Stimulated activated CD4-positive, alpha-beta T cell treated with anti-CD3 and anti-CD28 coated beads, Interleukin-2, amount 100 ng/mL, for 48 hours (primary cell): ENCODE measurements around the gene CD101.
"Not testable (repeated sequence)": the region's sequence is repeated elsewhere in the genome, so short reads cannot be mapped to it uniquely, and the experiment has no call there.

Experiments used
- DNase-seq, 2 donors: peaks; one replicate each; pipeline ENCODE4 v3.0.0-alpha.2; 2020

CD101 gene, protein sequence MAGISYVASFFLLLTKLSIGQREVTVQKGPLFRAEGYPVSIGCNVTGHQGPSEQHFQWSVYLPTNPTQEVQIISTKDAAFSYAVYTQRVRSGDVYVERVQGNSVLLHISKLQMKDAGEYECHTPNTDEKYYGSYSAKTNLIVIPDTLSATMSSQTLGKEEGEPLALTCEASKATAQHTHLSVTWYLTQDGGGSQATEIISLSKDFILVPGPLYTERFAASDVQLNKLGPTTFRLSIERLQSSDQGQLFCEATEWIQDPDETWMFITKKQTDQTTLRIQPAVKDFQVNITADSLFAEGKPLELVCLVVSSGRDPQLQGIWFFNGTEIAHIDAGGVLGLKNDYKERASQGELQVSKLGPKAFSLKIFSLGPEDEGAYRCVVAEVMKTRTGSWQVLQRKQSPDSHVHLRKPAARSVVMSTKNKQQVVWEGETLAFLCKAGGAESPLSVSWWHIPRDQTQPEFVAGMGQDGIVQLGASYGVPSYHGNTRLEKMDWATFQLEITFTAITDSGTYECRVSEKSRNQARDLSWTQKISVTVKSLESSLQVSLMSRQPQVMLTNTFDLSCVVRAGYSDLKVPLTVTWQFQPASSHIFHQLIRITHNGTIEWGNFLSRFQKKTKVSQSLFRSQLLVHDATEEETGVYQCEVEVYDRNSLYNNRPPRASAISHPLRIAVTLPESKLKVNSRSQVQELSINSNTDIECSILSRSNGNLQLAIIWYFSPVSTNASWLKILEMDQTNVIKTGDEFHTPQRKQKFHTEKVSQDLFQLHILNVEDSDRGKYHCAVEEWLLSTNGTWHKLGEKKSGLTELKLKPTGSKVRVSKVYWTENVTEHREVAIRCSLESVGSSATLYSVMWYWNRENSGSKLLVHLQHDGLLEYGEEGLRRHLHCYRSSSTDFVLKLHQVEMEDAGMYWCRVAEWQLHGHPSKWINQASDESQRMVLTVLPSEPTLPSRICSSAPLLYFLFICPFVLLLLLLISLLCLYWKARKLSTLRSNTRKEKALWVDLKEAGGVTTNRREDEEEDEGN

DNA sequence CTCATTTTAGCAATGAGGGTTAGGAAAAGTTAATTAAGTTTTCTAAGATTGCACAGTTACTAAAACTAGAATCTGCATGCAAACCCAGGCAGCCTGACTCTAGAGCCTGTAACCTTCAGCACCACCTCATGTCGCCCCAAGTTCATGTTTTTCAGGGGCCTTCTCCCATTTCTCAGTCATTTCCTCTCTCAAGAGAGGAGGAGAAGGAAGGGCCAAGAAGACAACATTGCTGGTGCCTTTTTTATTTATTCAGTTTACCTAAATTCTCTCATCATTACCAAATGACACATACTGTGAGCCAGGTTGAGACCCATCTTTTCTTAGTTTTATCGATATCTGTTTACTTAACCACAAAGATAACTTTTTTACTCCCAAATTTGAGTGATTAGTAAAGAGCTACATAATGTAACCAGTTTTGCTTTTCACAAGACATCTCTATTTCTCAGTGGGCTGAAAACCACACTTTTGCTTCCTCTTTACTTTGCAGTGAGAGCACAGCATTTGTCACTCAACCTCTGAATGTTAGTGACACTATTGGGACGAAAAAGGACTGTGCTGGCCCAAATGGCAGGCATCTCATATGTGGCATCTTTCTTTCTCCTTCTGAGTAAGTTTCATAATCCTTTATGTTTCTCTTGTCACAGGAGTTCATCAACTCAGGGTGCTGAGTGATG lies at the start of gene CD101:
Gene CD101, plus strand, starts transcription at position 507 of the 674 bp plus-strand sequence. Its CDS starts 58 bp downstream, at position 565.
- DNase-seq = peak; percentile 22 to 40

DNA sequence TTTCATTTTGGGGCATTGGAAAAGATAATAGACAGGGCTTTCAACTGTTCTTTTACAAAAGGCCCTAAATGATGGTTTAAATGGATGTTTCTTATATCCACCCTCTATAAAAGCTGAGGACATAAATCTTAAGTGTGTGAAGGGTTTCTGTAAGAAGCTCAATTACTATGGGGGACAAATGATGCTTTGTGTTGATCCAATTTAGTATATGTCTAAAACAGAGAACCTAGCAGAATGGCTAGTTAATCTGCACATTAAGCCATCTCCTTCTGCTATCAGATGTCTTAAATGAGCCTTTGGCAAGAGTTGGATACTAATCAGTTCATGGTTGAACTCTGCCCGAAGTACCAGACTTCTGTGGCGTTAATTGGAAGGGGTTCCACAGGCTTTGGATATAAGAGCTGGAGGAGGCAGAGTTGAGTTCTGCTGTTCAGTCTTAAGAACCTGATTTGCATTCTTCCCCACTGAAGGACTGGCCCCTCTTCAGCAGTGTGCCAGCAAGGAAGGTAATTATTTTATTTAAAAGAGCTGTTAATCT lies 48.8 kb upstream of the CD101 start:
- no peak for DNase-seq

DNA sequence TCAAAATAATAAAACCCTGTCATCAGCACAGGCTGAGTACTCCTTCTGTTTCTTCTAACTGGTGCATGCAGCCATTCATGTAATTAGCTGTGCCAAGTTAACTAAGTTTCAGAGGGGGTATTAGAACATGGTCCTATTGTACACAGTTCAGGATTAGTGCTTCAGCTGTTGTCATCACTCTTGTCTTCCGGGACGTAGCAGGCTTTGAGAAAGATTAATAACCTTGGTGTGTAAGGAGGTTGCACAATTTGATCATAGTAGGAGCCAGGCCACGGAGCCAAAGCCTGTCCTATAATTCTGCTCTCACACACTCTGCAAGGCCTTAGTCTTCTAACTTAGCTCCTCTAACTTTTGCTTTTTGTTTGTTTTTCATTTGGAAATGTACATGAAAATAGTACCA lies 47.1 kb upstream of the CD101 start:
- no peak for DNase-seq

DNA sequence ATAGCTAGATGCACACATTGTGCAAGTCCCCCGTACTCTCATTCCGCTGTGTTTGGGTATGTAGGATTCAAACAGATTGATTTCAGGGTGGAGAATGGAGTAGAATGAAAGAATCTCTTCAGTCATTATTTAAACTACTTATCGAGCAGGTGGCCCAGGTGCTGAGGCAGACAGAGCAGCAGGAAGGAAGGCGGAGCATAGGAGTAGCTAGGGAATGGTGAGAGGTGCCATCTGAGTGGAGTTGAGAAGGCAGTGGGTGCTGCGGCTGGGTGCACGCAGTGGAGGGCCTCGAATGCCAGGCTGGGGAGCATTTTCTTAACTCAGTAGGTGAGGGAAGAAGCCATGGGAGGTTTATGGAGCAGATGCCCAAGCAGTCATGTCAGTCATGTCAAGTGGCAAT lies 45.2 kb upstream of the CD101 start:
- DNase-seq = no peak

DNA sequence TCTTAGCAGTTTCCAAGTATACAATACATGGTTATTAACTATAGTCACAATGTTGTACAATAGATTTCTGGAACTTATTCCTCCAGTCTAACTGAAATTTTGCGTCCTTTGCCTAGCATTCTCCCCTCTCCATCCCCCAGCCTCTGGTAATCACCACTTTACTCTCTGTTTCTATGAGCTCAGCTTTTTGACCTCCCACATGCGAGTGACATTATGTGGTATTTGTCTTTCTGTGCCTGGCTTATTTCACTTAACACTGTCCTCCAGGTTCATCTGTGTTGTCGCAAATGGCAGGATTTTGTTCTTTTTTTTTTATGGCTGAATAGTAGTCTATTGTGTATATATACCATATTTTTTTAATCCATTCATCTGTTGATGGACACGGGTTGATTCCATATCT lies 43.9 kb upstream of the CD101 start:
- DNase-seq = no peak

DNA sequence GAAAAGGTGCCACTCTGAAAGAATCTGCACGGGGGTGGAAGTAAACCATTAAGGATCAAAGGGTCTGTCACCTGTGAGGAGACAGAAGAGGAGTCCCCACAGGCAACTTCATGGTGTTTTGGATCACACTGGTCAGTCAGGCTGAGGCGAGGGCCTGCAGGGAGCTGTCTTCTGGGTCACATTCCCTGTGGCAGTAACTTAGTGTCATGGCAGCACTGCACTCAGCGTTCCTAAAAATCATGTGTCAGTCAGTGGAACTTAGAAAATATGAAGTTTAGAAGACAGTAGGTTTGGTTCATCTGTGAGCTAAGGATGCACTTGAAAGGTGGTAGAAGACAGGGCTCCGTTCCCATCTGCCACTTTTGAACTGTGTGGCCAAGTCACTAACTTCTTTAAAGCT lies 43.5 kb upstream of the CD101 start:
- DNase-seq = no peak

DNA sequence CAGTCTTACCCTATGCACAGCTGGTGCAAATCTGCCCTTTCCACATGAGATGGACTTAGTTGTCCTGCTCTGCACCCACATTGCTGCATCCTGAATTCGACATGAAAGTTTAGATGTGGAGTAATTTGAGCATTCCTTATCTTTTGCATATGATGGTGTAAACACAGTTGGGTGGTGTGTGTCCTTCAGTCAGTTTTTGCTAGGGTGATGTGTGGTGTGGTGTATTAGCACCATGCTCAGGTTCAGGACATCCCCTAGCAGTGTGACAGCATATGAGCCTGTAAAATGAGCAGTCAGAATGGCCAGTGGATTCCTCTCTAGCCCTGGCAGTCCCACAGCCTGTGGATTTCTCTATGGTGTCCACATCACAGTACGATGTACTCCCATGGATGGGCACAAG lies 42.6 kb upstream of the CD101 start:
- DNase-seq = no peak

DNA sequence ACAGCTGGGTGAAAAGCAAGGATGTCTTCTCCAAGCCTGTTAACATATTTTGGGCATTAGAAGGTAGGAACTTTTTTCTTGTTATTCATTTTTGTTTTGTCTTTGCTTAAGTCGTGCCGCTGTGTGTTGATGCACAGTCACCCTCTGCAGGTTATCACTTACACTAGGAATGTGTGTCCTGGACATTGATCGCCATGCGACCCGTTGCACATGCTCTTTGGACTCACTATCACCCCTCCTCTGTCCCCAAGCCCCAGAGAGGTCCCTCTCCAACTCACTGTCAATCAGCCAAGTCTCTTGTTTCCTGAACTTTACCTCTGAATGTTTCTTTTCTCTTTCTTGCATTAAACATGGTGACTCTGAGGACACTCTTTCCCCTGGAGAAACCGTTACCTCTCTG lies 40.0 kb upstream of the CD101 start:
- no peak for DNase-seq

DNA sequence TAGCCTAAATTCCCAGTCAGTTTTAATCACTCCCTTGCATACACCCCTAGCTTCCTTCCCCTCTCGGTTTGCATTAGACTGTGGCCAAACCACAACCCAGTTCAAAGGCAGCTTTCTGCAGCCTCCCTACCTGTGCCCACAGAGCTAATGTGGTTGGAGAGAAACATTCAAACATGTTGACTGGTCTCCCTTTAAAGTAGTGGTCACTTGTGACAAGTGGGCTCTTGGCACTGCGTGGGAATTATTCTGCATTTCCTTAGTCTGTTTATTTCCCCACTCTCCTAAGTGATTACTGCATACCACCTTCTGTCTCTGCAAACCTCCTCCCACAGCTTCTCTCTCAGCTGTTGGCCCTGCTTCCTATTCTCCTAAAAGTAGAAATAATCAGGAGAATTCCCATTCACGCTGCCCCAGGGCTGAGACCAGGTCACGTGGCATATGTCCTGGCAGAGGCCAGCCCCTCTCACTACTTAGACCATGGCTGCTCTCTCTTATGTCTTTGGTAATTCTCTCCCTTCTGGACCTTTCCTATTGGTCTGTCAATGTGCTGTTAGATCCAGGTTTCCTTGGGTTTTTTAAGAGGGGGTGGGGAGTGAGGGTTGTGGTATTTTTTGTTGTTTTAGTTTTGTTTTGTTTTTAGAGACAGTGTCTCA lies 38.4 kb upstream of the CD101 start:
- DNase-seq = no peak

DNA sequence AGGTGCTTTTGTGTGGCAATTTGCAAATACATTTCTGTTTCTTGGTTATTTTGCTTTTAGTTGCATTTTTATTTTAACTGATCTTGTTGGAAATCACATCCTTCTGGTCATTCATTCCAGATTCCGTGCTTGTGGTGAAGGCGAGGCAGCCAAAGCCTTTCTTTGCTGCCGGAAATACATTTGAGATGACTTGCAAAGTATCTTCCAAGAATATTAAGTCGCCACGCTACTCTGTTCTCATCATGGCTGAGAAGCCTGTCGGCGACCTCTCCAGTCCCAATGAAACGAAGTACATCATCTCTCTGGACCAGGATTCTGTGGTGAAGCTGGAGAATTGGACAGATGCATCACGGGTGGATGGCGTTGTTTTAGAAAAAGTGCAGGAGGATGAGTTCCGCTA lies 34.8 kb upstream of the CD101 start:
- DNase-seq = no peak

DNA sequence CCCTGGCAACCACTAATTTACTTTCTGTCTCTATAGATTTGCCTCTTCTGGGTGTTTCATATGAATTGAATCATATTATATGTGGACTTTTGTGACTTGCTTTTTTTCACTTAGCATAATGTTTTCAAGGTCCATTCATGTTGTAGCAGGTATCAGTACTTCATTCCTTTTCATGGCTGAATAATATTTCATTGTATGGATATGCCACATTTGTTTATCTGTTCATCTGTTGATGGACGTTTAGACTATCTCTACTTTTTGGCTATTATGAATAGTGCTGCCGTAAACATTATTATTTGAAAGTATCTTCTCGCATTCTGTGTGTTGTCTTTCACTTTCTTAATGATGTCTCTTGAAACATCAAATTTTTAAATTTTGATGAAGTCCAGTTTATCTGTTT lies 32.8 kb upstream of the CD101 start:
- DNase-seq = no peak

DNA sequence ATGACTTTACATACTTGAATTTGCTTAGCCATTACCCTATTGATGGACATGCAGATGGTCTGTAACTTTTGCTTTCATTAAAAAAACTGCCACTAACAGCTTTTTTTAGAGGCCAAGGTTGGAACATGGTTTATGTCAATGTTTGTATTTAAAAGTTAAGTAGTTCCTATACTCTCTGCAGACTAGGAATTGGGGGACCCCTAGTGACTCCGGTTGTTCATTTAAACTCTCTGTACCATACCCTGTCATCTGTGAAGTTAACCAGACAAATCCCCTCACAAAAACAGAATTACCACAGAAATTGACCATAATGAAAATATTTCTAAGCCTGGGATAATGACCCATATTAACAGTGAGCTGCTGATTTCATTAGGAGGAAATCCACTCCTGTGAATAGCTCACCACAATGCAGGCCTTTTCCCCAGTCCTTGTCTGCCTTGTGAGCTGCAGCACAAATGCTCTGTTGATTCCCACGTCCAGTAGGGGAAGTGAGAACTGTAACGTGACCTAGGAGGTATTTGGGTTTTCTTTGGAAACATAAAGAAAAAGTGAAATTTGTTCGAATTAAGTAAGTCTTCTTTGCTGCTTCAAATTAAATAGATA lies 30.2 kb upstream of the CD101 start:
- no peak for DNase-seq

DNA sequence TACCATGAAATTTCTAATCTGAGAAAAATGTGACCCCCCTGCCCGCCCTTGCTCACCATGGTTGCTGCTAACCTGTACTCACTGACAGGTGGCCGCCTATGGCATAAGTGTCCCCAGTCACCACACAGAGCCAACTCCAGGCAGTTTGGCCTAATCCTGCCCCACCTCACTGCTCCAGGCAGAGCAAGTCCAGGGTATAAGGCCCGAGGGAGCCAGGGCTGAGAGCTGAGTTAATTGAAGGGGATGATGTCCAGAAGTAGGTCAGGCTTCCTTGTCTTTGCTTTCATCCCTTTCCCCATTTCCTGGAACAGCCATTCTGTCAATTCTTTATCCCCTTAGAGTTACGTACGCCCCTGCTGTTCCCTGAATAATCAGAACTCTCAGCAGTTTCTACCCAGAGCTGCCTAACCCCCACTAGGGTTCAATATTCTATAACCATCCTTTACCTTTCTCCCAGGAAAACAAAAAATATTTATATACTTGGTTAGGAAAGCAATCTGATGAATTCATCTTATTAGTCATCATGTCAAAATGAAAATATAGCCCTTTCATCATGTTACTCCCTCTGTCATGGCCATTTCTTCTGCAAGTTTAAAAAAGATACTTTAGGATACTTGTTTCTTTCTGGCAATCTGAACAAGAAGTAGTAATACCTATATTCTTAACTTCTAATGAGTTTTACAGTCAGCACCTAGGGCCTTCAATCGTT lies 29.4 kb upstream of the CD101 start:
- no peak for DNase-seq

DNA sequence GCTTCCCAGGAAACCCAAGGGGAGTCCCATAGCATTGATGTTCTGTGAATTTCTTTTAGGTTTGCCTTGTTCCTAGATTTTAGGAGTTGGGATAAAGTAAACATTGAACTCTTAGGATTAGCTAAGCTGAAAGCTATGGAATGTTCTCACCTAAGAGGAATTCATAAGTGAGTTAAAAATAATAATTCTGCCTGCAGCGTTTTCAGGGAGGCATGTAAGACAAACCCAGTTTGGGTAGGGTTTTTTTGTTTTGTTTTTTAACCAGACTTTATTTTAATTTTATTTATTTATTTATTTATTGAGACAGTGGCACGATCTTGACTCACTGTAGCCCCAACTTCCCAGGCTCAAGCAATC lies 28.9 kb upstream of the CD101 start:
- DNase-seq = no peak

DNA sequence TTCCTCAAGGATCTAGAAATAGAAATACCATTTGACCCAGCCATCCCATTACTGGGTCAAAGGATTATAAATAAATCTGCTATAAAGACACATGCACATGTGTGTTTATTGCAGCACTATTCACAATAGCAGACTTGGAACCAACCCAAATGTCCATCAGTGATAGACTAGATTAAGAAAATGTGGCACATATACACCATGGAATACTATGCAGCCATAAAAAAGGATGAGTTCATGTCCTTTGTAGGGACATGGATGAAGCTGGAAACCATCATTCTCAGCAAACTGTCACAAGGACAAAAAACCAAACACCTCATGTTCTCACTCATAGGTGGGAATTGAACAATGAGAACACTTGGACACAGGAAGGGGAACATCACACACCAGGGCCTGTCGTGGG lies 21.3 kb upstream of the CD101 start:
- DNase-seq = not testable (repeated sequence)

DNA sequence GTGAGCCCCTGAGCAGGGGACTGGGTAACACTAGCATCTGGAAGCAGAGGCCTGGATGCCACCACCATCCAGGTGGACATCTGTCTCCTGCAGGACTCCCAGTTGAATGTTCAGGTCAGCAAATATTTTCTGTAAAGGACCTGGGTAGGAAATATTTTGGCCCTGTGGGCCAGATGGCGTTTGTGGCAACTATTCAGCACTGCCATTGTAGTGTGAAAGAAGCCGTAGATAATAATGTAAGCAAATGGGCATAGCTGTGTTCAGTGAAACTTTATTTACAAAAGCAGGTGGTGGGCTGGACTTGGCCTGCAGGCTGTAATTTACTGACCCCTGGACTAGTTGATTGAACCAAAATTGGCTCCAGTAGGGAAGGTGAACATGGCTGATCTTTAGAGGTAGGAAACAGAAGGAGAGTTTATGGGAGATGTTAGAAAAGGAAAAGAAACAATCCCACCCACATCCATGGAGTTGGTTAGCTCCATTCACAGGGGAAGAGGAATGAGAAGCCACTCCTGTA lies 20.0 kb upstream of the CD101 start:
- DNase-seq = no peak

DNA sequence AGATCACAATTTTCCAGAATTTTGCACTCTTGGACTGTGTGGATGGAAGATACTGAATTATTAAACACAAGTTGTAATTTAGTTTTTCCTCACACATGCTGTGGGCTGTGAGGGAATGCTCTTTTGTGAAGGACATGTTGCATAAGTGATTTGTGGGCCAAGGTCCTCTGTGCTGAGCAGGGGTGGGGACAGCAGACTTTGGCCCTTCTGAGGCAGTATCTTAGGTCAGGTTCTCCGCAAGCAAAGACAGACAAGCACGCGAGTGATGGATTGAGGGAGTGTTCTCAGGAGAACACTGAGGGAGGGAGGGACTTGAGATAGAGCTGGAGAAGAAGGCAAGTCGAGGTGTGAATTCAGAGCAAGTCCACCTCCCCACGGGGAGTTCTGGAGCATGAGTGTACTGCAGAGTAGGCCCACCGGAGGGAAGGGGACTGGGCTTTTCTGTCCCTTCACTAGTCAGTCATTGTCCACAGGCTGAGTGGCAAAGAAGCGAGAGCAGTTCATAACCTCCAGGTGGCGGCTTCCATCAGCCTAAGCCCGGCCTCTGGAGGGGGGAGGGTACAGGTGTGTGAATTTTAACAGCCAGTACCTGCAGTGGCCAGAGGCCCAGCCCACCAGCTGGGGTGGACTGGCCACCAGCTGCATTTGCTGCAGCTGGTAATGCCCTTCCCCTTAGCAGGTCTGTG lies 19.1 kb upstream of the CD101 start:
- no peak for DNase-seq

DNA sequence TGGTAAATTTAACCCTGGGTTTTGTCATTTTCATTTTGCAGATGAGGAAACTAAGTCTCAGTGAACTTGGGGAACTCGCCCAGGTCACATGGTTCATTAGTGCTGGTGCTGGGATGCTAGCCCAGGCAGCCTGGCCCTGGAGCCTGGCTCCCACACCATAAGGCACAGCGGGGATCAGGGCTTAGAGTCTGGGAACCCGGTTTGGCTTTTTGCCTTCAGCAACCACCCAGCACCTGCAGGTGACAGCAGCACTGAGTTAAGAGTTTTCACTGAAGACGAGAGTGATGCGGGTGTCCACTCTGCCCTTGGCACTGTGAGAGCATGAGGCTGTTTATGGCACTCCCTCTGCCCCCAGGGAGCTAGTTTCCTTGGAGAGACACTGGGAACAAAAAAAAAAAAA lies 18.4 kb upstream of the CD101 start:
- no peak for DNase-seq

DNA sequence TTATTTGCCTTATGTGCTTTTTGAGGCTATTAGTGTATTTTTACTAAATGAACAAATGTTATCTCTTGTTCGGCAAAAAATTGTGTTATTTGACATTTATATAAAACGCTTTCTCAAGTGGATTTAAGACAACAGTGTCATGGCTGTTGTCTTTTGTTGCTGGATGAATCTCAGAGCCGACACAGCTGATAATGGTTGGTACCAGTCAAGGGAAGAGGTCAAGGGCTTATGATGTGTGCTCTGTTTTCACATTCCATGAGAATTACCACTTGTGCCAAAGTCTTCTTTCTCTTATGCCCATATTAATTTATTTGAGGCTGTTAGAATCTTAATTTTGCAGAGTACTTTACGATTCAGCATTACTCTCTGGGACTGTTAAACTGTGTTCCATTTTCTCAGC lies 17.9 kb upstream of the CD101 start:
- no peak for DNase-seq

DNA sequence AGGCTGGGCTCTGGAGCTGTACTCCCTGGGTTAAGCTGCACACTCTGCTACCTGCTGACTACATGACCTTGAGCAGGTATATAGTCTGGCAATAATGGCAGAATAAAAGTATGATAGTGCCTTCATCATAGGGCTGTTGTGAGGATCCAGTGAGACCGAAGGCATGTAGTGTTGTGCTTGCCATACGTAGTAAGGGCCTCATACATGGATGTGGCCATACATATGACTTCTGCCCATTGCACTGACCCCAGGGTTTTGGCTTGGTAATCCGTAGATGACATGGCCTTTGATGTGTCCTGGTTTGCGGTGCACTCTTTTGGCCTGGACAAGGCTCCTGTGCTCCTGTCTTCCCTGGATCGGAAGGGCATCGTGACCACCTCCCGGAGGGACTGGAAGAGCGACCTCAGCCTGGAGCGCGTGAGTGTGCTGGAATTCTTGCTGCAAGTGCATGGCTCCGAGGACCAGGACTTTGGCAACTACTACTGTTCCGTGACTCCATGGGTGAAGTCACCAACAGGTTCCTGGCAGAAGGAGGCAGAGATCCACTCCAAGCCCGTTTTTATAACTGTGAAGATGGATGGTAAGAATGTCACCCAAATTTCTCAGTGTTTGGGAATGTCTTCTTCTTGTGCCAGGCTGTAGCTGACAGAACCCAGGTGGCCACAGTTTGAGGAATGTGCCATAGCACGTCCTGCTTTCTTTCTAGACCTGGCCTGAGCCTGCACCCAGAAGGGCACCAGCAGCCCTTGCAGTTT lies 17.0 kb upstream of the CD101 start:
- no peak for DNase-seq
